B cell (primary cell): Measurements from ENCODE around the gene ACTL8. TPM values are rescaled to one million over a fixed set of nuclear protein-coding genes. Genes with fewer than 3 reads are reported as not detected.

ENCODE experiments used
- ATAC-seq: fragments of 200-7000 bp; cut with Tn5 transposase; one replicate; pipeline ENCODE4 v1.10.0; 2021; ENCODE audit warnings: low read depth, mild to moderate bottlenecking, moderate number of reproducible peaks, moderate library complexity
- CTCF ChIA-PET: fragments of 350-600 bp; sonication (Branson Sonifier 250); formaldehyde crosslinking; loops from one replicate; lab custom pipeline; 2021; ENCODE audit warnings: antibody characterized with exemption, inconsistent platforms; lab: Charles Lee
- POLR2A ChIA-PET: fragments of 350-600 bp; sonication (Branson Sonifier 250); formaldehyde crosslinking; loops from one replicate; lab custom pipeline; 2021; ENCODE audit warnings: antibody characterized with exemption; lab: Charles Lee
- DNase-seq: peaks from one replicate; pipeline ENCODE4 v3.0.0; 2013
- H2AFZ ChIP-seq: 2 replicates; pipeline ENCODE4 v1.6.1; 2012; ENCODE audit warnings: mild to moderate bottlenecking, low read depth, low read length; ENCODE audit not compliant: insufficient read depth, poor library complexity, severe bottlenecking
- H3K27ac ChIP-seq, 2 donors: 1 replicate in 1 of 2; 2 replicates in 1 of 2; pipeline ENCODE4 v1.5.1; 2012 to 2013; ENCODE audit warnings: low read length in 2 of 2, mild to moderate bottlenecking in 2 of 2, moderate library complexity in 1 of 2
- H3K27me3 ChIP-seq, 4 experiments: fragments of 200-600 bp in 1 of 4; sonication (generic) in 1 of 4; replicated peaks in 1 of 4; 1 replicate in 2 of 4; 2 replicates in 2 of 4; pipeline versions ENCODE4 v1.6.1 to v1.7.0; 2013 to 2016; ENCODE audit warnings: low read length in 3 of 4, mild to moderate bottlenecking in 2 of 4, mixed read lengths in 1 of 4, moderate library complexity in 1 of 4; ENCODE audit not compliant: insufficient read depth in 4 of 4, control insufficient read depth in 3 of 4; ENCODE audit errors: control extremely low read depth in 1 of 4
- H3K36me3 ChIP-seq, 2 experiments: replicated peaks in 1 of 2; 1 replicate in 1 of 2; 2 replicates in 1 of 2; pipeline versions ENCODE4 v1.6.1 to v1.7.1; 2013; ENCODE audit warnings: low read length in 1 of 2; ENCODE audit not compliant: insufficient read depth in 2 of 2, control insufficient read depth in 1 of 2; ENCODE audit errors: control extremely low read depth in 1 of 2, extremely low read depth in 1 of 2
- H3K4me1 ChIP-seq, 2 donors: fragments of 200-600 bp in 1 of 2; sonication (generic) in 1 of 2; 1 replicate in 1 of 2; 2 replicates in 1 of 2; pipeline versions ENCODE4 v1.5.1 to v1.6.1; 2013 to 2017; ENCODE audit warnings: low read length in 2 of 2; ENCODE audit not compliant: control insufficient read depth in 2 of 2, insufficient read depth in 2 of 2
- H3K4me2 ChIP-seq: replicated peaks from 2 replicates; pipeline ENCODE3; 2012; ENCODE audit warnings: mild to moderate bottlenecking, low read depth, low read length; ENCODE audit not compliant: poor library complexity, severe bottlenecking
- H3K4me3 ChIP-seq, 5 experiments: fragments of 200-600 bp in 1 of 5; sonication (generic) in 1 of 5; 1 replicate in 3 of 5; 2 replicates in 2 of 5; pipeline versions ENCODE4 v1.5.1 to v1.7.0; 2011 to 2016; ENCODE audit warnings: low read length in 4 of 5, mild to moderate bottlenecking in 4 of 5, low read depth in 2 of 5, control low read depth in 1 of 5, moderate library complexity in 1 of 5; ENCODE audit not compliant: insufficient read depth in 1 of 5; ENCODE audit errors: control extremely low read depth in 1 of 5, extremely low read depth in 1 of 5
- H3K79me2 ChIP-seq: fragments of 200-600 bp; sonication (generic); one replicate; pipeline ENCODE4 v1.6.0; 2016; ENCODE audit warnings: low read length; ENCODE audit not compliant: control insufficient read depth, insufficient read depth
- H3K9ac ChIP-seq: fragments of 200-600 bp; sonication (generic); 2 replicates; pipeline ENCODE4 v1.6.1; 2017; ENCODE audit warnings: mild to moderate bottlenecking, low read length, moderate library complexity
- H3K9me3 ChIP-seq, 3 donors: one replicate each; pipeline versions ENCODE4 v1.6.1 to v1.7.1; 2013; ENCODE audit warnings: low read length in 2 of 3; ENCODE audit not compliant: control insufficient read depth in 2 of 3, insufficient read depth in 1 of 3; ENCODE audit errors: control extremely low read depth in 1 of 3
- H4K20me1 ChIP-seq: 2 replicates; pipeline ENCODE4 v1.6.0; 2012; ENCODE audit warnings: mild to moderate bottlenecking, low read length; ENCODE audit not compliant: insufficient read depth, control insufficient read depth, poor library complexity, severe bottlenecking
- H3K27ac Mint-ChIP-seq: one replicate; pipeline ENCODE4 v1.8.0; 2021; ENCODE audit warnings: mixed read lengths
- H3K27me3 Mint-ChIP-seq: one replicate; pipeline ENCODE4 v1.8.0; 2021; ENCODE audit warnings: mixed read lengths
- H3K4me1 Mint-ChIP-seq: one replicate; pipeline ENCODE4 v1.8.0; 2021; ENCODE audit warnings: mixed read lengths
- H3K4me3 Mint-ChIP-seq: one replicate; pipeline ENCODE4 v1.8.0; 2021; ENCODE audit warnings: mixed read lengths
- H3K9me3 Mint-ChIP-seq: one replicate; pipeline ENCODE4 v1.8.0; 2022; ENCODE audit warnings: mixed read lengths; ENCODE audit not compliant: insufficient read depth
- EZH2 ChIP-seq: IDR thresholded peaks from 2 replicates; pipeline ENCODE4 v1.6.1; 2012; ENCODE audit warnings: borderline replicate concordance, low read depth, mild to moderate bottlenecking, moderate library complexity, low read length; ENCODE audit not compliant: insufficient read depth, poor library complexity, severe bottlenecking
- WGBS: methylation state at CpG from one replicate; pipeline ENCODE4 v1.1.5; 2013; ENCODE audit warnings: missing lambda C conversion rate; ENCODE audit not compliant: insufficient coverage; 5-methylcytosine and 5-hydroxymethylcytosine counted together
- intact Hi-C: fragments of 100-400 bp; cut with micrococcal nuclease; formaldehyde crosslinking; loops from one replicate; pipeline ENCODE4 v1.10.0; 2022
- polyA plus RNA-seq: library from polyadenylated mRNA; depleted of rRNA; stranded (reverse); fragments of >200 nt; gene quantifications from 2 replicates; pipeline ENCODE4 v1.2.3, GENCODE V29; 2012
- total RNA-seq, 2 donors: library from RNA; stranded (reverse); fragments of 120-200 nt in 1 of 2; gene quantifications; 1 replicate in 1 of 2; 2 replicates in 1 of 2; pipeline versions ENCODE4 v1.2.3 to v1.2.4, GENCODE V29; 2013 to 2022
- TF ChIP-seq, protein P1 (sequence below): fragments of 200-600 bp; IDR thresholded peaks from one replicate; pipeline ENCODE4 v1.8.0; 2022; ENCODE audit warnings: antibody characterized with exemption, mild to moderate bottlenecking

Gene ACTL8
- total and polyA plus RNA-seq, 2 donors (not counting 1 experiment from before 2014, with no cell fraction given): not detected

DNA sequence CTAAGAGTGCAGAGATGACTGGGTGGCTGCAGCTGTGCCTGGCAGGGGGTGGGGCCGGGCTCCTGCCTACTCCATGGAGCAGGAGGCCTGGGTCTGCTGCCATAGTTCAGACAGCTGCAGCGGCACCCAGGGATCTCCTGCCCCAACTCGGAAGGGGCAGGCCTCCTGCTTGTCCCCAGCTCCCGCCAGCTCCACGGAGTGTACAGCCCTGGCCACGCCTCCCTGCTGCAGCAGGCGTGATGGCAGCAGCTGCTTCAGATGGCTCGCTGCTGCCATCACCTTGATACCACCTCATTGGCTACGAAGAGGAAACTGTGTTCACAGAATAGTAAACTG lies 35.9 kb downstream of the ACTL8 start:
- H3K4me1 ChIP-seq: no peaks in the 10 kb centered on the region
- ChIA-PET CTCF (no interaction called here), POLR2A (no interaction called here)
- intact Hi-C loops: no loop called here
- no peak overlapping the region for H3K9ac ChIP-seq
- no peaks in the 10 kb centered on the region for H3K79me2 ChIP-seq
- no peaks in the 10 kb centered on the region for H3K36me3 ChIP-seq
- Mint-ChIP-seq H3K27me3 (peaks cover 24% of the 10 kb centered on the region), H3K4me1 (no peaks in the 10 kb centered on the region), H3K4me3 (no peak overlapping the region), H3K9me3 (no peaks in the 10 kb centered on the region), H3K27ac (no peak overlapping the region)
- WGBS: 71% methylated on average over 9 of the region's 9 CpGs
- no peak for ATAC-seq
- H2AFZ ChIP-seq: no peak overlapping the region
- no peaks in the 10 kb centered on the region for H4K20me1 ChIP-seq
- H3K27ac ChIP-seq: no peak overlapping the region
- TF ChIP-seq, protein P1, sequence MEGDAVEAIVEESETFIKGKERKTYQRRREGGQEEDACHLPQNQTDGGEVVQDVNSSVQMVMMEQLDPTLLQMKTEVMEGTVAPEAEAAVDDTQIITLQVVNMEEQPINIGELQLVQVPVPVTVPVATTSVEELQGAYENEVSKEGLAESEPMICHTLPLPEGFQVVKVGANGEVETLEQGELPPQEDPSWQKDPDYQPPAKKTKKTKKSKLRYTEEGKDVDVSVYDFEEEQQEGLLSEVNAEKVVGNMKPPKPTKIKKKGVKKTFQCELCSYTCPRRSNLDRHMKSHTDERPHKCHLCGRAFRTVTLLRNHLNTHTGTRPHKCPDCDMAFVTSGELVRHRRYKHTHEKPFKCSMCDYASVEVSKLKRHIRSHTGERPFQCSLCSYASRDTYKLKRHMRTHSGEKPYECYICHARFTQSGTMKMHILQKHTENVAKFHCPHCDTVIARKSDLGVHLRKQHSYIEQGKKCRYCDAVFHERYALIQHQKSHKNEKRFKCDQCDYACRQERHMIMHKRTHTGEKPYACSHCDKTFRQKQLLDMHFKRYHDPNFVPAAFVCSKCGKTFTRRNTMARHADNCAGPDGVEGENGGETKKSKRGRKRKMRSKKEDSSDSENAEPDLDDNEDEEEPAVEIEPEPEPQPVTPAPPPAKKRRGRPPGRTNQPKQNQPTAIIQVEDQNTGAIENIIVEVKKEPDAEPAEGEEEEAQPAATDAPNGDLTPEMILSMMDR: no peak
- no peak for TF ChIP-seq EZH2
- peaks cover 0 to 7% (median 0%) of the 10 kb centered on the region in 4 experiments for H3K27me3 ChIP-seq
- H3K4me2 ChIP-seq: no peak overlapping the region
- H3K9me3 ChIP-seq: peaks cover 0 to 12% (median 0%) of the 10 kb centered on the region in 3 donors
- DNase-seq: no peak
- no peak overlapping the region for H3K4me3 ChIP-seq

DNA sequence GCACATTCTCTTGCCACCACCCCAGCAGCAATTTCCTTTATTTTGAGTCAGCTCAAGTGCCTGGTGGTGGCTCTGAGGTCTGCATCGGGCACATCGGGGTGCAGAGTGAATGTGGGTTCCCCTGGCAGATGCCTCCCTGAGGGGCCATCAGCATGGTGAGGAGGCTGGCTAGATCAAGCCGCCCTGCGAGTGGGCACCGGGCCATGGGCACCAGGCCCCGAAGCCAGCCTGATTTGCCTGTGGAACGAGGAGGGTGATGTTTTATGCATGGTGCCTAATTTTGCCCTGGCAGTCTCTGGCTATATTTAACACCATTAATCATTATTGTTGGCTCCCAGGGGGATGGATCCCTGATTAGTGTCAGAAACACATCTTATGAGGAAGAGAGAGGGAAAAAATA lies 36.3 kb downstream of the ACTL8 start:
- WGBS: 100% methylated on average over 4 of the region's 7 CpGs
- H3K4me3 Mint-ChIP-seq: no peak overlapping the region

More for the DNA sequence above, 36.3 kb downstream of the ACTL8 start:
- H4K20me1 ChIP-seq: no peaks in the 10 kb centered on the region
- Mint-ChIP-seq H3K9me3 (no peaks in the 10 kb centered on the region), H3K27ac (no peak overlapping the region), H3K4me1 (no peaks in the 10 kb centered on the region), H3K27me3 (peaks cover 21% of the 10 kb centered on the region)
- intact Hi-C loops: no loop called here
- H3K4me2 ChIP-seq: no peak overlapping the region
- no peaks in the 10 kb centered on the region for H3K79me2 ChIP-seq
- H3K9ac ChIP-seq: no peak overlapping the region
- H3K36me3 ChIP-seq: no peaks in the 10 kb centered on the region
- POLR2A ChIA-PET: no interaction called here
- no peak overlapping the region for H2AFZ ChIP-seq
- no peak overlapping the region for H3K27ac ChIP-seq
- H3K27me3 ChIP-seq: peaks cover 0 to 7% (median 0%) of the 10 kb centered on the region in 4 experiments
- peaks cover 0 to 12% (median 0%) of the 10 kb centered on the region in 3 donors for H3K9me3 ChIP-seq
- DNase-seq: no peak
- TF ChIP-seq EZH2: no peak
- TF ChIP-seq, protein P1: no peak
- no peak overlapping the region for H3K4me3 ChIP-seq
- no peaks in the 10 kb centered on the region for H3K4me1 ChIP-seq
- ATAC-seq: no peak
- CTCF ChIA-PET: no interaction called here
